ENCODE data around the gene KLHL29.
"Not testable (repeated sequence)": the region's sequence is repeated elsewhere in the genome, so short reads cannot be mapped to it uniquely, and the experiment has no call there.

Gene KLHL29

DNA sequence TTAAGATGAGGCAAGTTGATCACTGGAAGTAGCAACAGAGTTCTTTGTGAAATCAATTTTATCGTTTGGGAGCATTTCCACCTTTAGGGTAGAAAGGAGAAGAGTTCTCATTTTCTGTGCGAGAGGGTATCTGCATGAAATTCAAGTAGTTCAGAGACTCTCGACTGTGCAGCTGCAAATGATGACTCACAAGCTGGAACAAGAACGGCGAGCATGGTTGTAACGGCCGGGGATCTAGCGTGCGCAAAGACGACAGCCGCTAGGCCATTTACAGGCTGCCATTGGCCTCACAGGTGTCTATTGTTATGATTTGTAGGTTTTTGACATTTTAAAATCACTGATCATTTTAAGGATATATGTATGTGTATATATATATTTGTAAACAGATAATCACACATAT, 5.2 kb downstream of the KLHL29 start:
- DNase-seq (ENCODE audit: low read depth), result no peak
- H3K4me3 ChIP-seq (replicated peaks; ENCODE audit: low read depth, low read length), result no peak overlapping the region
- TF ChIP-seq, protein P1, sequence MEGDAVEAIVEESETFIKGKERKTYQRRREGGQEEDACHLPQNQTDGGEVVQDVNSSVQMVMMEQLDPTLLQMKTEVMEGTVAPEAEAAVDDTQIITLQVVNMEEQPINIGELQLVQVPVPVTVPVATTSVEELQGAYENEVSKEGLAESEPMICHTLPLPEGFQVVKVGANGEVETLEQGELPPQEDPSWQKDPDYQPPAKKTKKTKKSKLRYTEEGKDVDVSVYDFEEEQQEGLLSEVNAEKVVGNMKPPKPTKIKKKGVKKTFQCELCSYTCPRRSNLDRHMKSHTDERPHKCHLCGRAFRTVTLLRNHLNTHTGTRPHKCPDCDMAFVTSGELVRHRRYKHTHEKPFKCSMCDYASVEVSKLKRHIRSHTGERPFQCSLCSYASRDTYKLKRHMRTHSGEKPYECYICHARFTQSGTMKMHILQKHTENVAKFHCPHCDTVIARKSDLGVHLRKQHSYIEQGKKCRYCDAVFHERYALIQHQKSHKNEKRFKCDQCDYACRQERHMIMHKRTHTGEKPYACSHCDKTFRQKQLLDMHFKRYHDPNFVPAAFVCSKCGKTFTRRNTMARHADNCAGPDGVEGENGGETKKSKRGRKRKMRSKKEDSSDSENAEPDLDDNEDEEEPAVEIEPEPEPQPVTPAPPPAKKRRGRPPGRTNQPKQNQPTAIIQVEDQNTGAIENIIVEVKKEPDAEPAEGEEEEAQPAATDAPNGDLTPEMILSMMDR (IDR thresholded peaks at IDR 0.05; ENCODE audit: low read length, missing control alignments), result no peak

DNA sequence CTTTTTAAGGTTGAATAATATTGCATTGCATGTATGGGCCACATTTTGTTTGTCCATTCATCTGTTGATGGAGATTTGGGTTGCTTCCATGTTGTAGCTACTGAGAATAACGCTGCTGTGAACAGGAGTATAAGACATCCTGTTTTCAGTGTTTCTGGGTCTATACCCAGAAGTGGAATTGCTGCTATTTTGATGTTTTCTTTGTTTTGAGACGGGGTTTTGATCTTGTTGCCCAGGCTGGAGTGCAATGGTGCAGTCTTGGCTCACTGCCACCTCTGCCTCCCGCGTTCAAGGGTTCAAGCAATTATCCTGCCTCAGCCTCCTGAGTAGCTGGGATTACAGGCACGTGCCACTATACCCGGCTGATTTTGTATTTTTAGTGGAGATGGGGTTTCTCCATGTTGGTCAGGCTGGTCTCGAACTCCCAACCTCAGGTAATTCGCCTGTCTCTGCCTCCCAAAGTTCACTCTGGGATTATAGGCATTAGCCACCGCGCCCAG, 6.3 kb downstream of the KLHL29 start:
- not testable (repeated sequence) for DNase-seq (ENCODE audit: low read depth); H3K4me3 ChIP-seq (replicated peaks; ENCODE audit: low read depth, low read length)

DNA sequence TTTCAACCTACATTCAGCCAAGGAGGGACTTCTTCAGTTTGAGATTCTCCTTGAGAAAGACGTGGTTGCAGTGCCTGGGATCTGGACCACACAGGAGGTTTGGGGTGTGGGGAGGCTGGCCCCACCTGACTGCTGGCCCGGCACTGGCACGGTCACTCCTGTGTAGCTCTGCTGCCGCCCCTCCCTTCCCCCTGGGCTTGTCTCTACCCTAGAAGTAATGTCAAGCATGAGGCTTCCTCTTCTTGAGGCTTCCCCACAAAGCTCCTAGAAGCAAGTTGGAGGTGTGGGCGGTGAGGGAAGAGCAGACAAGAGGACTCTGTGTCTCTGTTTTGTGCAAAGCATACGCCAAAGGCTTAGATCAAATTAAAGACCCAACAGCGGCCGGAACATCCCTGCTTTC, 8.7 kb downstream of the KLHL29 start:
- no peak for DNase-seq (ENCODE audit: low read depth)
- no peak overlapping the region for H3K4me3 ChIP-seq (replicated peaks; ENCODE audit: low read depth, low read length)
- TF ChIP-seq, protein P1 (IDR thresholded peaks at IDR 0.05; ENCODE audit: low read length, missing control alignments), result no peak

DNA sequence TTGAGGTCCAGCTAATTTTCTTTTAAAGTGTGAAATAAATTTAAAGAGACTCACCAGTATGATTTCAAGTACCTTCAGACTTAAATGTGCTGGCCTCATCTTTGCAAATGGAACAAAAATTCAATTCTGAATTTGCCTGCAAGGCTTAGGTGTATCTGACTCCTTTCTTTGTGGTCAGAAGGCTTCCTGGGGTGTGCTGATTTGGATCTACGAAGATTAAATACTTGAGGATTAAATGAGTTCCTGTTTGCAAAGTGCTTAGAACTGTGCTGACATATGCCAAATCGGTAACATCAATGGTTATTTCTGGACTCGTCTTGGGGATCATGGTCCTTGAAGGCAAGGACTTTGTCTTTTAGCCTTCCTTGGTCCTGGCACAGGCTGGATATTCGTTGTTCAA, 9.7 kb downstream of the KLHL29 start:
- no peak for DNase-seq (ENCODE audit: low read depth)
- H3K4me3 ChIP-seq (replicated peaks; ENCODE audit: low read depth, low read length), result no peak overlapping the region
- TF ChIP-seq, protein P1 (IDR thresholded peaks at IDR 0.05; ENCODE audit: low read length, missing control alignments), result no peak

DNA sequence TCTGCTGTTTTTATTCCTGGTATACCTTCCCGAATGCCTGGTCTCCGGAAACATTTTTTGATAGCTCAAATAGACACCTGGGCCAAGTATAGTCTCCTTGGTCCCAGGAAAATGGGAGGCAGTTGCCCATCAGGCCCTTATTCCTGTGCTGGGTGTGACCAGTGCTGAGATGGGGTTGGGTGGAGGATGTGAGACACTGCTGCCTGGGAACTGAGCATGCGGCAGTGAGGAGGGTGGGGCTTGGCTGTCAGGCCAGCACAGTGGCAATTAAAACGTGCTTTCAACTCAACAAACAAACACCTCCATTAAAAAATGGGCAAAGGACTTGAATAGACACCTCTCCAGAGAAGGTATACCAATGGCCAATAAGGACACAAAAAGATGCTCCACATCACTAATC, 12.5 kb downstream of the KLHL29 start:
- H3K4me3 ChIP-seq (replicated peaks; ENCODE audit: low read depth, low read length), result no peak overlapping the region
- TF ChIP-seq, protein P1 (IDR thresholded peaks at IDR 0.05; ENCODE audit: low read length, missing control alignments), result no peak
- no peak for DNase-seq (ENCODE audit: low read depth)

DNA sequence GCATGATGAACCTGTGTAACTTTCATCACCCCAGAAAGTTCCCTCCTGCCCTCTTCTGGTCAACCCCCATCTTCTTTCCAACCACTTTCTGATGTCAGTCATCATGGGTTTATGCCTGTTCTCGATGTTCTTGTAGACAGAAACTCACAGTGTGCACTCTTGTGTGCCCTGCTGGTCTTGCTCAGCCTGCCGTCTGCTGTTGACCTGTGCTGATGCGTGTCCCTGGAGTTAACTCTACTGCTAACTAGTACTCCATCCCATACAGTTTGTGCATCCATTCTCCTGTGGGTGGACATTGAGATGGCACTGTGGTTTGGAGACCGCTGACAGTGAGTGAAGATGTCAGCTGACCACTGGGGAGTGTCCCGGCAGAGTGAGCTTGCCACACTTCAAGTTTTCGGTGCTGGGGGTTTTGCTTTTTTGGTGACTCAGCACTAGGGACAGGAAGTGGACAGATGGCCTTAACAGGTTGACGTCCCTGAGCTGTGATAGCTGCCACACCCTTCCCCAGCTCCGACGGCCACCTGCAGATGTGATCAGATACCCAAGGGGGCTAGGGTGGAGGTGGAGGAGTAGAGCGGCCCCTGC, 14.8 kb downstream of the KLHL29 start:
- H3K4me3 ChIP-seq (replicated peaks; ENCODE audit: low read depth, low read length), result no peak overlapping the region
- no peak for DNase-seq (ENCODE audit: low read depth)
- TF ChIP-seq, protein P1 (IDR thresholded peaks at IDR 0.05; ENCODE audit: low read length, missing control alignments), result no peak

DNA sequence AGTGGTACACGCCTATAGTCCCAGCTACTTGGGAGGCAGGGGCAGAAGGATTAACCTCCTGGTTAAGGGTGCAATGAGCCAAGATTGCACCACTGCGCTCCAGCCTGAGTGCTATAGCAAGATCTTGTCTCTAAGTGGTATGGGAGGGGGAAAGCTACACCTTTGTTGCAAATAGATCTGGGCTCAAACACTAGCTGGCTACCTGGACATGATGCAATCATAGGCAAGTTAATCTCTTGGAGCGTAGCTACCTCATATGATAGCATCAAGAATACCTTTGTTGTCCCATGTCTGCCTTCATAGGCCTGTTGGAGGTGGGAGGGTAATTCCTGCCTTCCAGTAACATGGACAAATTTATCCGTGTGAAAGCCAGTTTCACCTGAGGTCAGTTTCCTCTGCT, 15.7 kb downstream of the KLHL29 start:
- no peak overlapping the region for H3K4me3 ChIP-seq (replicated peaks; ENCODE audit: low read depth, low read length)
- TF ChIP-seq, protein P1 (IDR thresholded peaks at IDR 0.05; ENCODE audit: low read length, missing control alignments), result no peak
- no peak for DNase-seq (ENCODE audit: low read depth)

Data from fibroblast of pulmonary artery (primary cell).